Stimulated activated CD8-positive, alpha-beta memory T cell treated with anti-CD3 and anti-CD28 coated beads, Interleukin-12 subunit alpha, Interleukin-12 subunit beta, amount 100 ng/mL, for 24 hours (primary cell): Measurements from ENCODE around the gene MYL10.

Source experiments
- DNase-seq: peaks from one replicate; pipeline ENCODE4 v3.0.0-alpha.2; 2020; ENCODE audit errors: extremely low read depth

The MYL10 gene

GRCh38 chr7:101629171-101629570, at the start of gene MYL10:
Gene MYL10 (minus strand): TSS chr7:101629296. CDS start chr7:101629118, 178 bp downstream.
- DNase-seq, result no peak

- DNase-seq, result no peak
Observed at GRCh38 chr7:101678658-101679057, 49.6 kb upstream of the MYL10 start.

- no peak for DNase-seq
Observed at GRCh38 chr7:101677797-101678479, 48.8 kb upstream of the MYL10 start.

GRCh38 chr7:101677391-101677790, 48.3 kb upstream of the MYL10 start:
- DNase-seq, result no peak

- DNase-seq, result no peak
Observed at GRCh38 chr7:101676956-101677355, 47.9 kb upstream of the MYL10 start.

GRCh38 chr7:101676062-101676598, 47.0 kb upstream of the MYL10 start:
- DNase-seq, result no peak

GRCh38 chr7:101674439-101674838, 45.3 kb upstream of the MYL10 start:
- DNase-seq, result no peak

- no peak for DNase-seq
Observed at GRCh38 chr7:101673951-101674350, 44.9 kb upstream of the MYL10 start.

- no peak for DNase-seq
Observed at GRCh38 chr7:101673315-101673714, 44.2 kb upstream of the MYL10 start.

- DNase-seq, result no peak
Observed at GRCh38 chr7:101671371-101672356, 42.6 kb upstream of the MYL10 start.

GRCh38 chr7:101669307-101669706, 40.2 kb upstream of the MYL10 start:
- DNase-seq, result no peak

GRCh38 chr7:101668726-101669125, 39.6 kb upstream of the MYL10 start:
- no peak for DNase-seq

- no peak for DNase-seq
Observed at GRCh38 chr7:101667920-101668319, 38.8 kb upstream of the MYL10 start.

- DNase-seq, result no peak
Observed at GRCh38 chr7:101667399-101667798, 38.3 kb upstream of the MYL10 start.

- DNase-seq, result no peak
Observed at GRCh38 chr7:101666741-101667140, 37.6 kb upstream of the MYL10 start.

GRCh38 chr7:101666293-101666692, 37.2 kb upstream of the MYL10 start:
- no peak for DNase-seq

- DNase-seq, result no peak
Observed at GRCh38 chr7:101664893-101665471, 35.9 kb upstream of the MYL10 start.

GRCh38 chr7:101664436-101664835, 35.3 kb upstream of the MYL10 start:
- no peak for DNase-seq

- DNase-seq, result no peak
Observed at GRCh38 chr7:101663747-101664146, 34.7 kb upstream of the MYL10 start.

- DNase-seq, result no peak
Observed at GRCh38 chr7:101662447-101662998, 33.4 kb upstream of the MYL10 start.

- no peak for DNase-seq
Observed at GRCh38 chr7:101659706-101660105, 30.6 kb upstream of the MYL10 start.

- no peak for DNase-seq
Observed at GRCh38 chr7:101657171-101657570, 28.1 kb upstream of the MYL10 start.
